ENCODE results near the gene FBN1. TPM values are rescaled to one million over a fixed set of nuclear protein-coding genes. Genes with fewer than 3 reads are reported as not detected.

The FBN1 gene
- total and polyA plus RNA-seq, 2 experiments from 2014 or later = 1.9 to 3.8 TPM

GRCh38 chr15:48419896-48420295 lies 225.6 kb downstream of the FBN1 start (continued):
- no peak for TF ChIP-seq CTCF (conservative IDR thresholded peaks at IDR 0.05; ENCODE audit: low read depth in 2 of 2)
- TF ChIP-seq NANOG (IDR thresholded peaks at IDR 0.05; ENCODE audit: borderline replicate concordance) = no peak

GRCh38 chr15:48418343-48418742 lies 227.2 kb downstream of the FBN1 start:
- DNase-seq (ENCODE audit: low spot score) (no peak), ATAC-seq (no peak)
- Histone ChIP-seq H3K4me2 (no peak overlapping the region), H2AFZ (no peak overlapping the region), H3K27me3 (ENCODE audit: insufficient read depth) (no peaks in the 10 kb centered on the region), H3K4me3 (no peak overlapping the region), H3K79me2 (replicated peaks; ENCODE audit: insufficient read depth) (no peaks in the 10 kb centered on the region), H3K4me1 (ENCODE audit: insufficient read depth) (peaks cover 6% of the 10 kb centered on the region; the same call in 1 of the 2 replicates), H3K27ac (ENCODE audit: low read depth) (no peak overlapping the region), H3K9me2 (ENCODE audit: insufficient read depth) (peaks cover 3% of the 10 kb centered on the region; the same call in 1 of the 2 replicates), H3K36me3 (ENCODE audit: insufficient read depth) (no peaks in the 10 kb centered on the region), H3F3A (replicated peaks; ENCODE audit: low read depth) (no peaks in the 10 kb centered on the region), H4K20me1 (replicated peaks; ENCODE audit: insufficient read depth) (no peaks in the 10 kb centered on the region)
- Mint-ChIP-seq H3K4me3 (no peak overlapping the region), H3K9me3 (no peaks in the 10 kb centered on the region), H3K36me3 (ENCODE audit: low read depth) (no peaks in the 10 kb centered on the region), H3K27me3 (ENCODE audit: insufficient read depth, low read depth, poor library complexity) (no peaks in the 10 kb centered on the region), H3K4me1 (peaks cover 12% of the 10 kb centered on the region), H3K27ac (no peak overlapping the region)
- TF ChIP-seq ZNF114 (CRISPR knock-in tag; IDR thresholded peaks at IDR 0.05) = no peak
- TF ChIP-seq REST (IDR thresholded peaks at IDR 0.05; ENCODE audit: unreplicated experiment) = no peak
- TF ChIP-seq JUNB (IDR thresholded peaks at IDR 0.05; ENCODE audit: unreplicated experiment) = no peak
- TF ChIP-seq CREB1 (CRISPR knock-in tag; IDR thresholded peaks at IDR 0.05; ENCODE audit: low read depth) = no peak
- no peak for TF ChIP-seq EZH2phosphoT487 (IDR thresholded peaks at IDR 0.05; ENCODE audit: unreplicated experiment)
- no peak for TF ChIP-seq STAT1 (IDR thresholded peaks at IDR 0.05; ENCODE audit: unreplicated experiment)
- no peak for TF ChIP-seq ETS1 (IDR thresholded peaks at IDR 0.05)
- TF ChIP-seq POLR2AphosphoS5 (IDR thresholded peaks at IDR 0.05; ENCODE audit: low read depth) = no peak
- no peak for TF ChIP-seq NANOG (IDR thresholded peaks at IDR 0.05; ENCODE audit: borderline replicate concordance)
- no peak for TF ChIP-seq EZH2 (IDR thresholded peaks at IDR 0.05; ENCODE audit: low read depth, unreplicated experiment)
- no peak for TF ChIP-seq ZNF462 (CRISPR knock-in tag; IDR thresholded peaks at IDR 0.05)
